GM23248 (cell line): ENCODE measurements around the gene SPOCK2. TPM values are rescaled to one million over a fixed set of nuclear protein-coding genes. Genes with fewer than 3 reads are reported as not detected.

Source experiments
- DNase-seq: peaks from one replicate; pipeline ENCODE4 v3.0.0-alpha.2; 2015
- H2AFZ ChIP-seq: fragments of 200-600 bp; sonication (generic); 2 replicates; pipeline ENCODE4 v1.6.1; 2016; ENCODE audit warnings: antibody characterized with exemption
- H3F3A ChIP-seq: fragments of 200-600 bp; sonication (generic); 2 replicates; pipeline ENCODE4 v1.6.1; 2016; ENCODE audit warnings: mild to moderate bottlenecking, antibody characterized with exemption, mixed run types; ENCODE audit not compliant: insufficient read depth
- H3K27ac ChIP-seq: fragments of 200-600 bp; sonication (generic); 2 replicates; pipeline ENCODE4 v1.5.1; 2016; ENCODE audit warnings: mild to moderate bottlenecking
- H3K27me3 ChIP-seq: fragments of 200-600 bp; sonication (generic); replicated peaks from 2 replicates; pipeline ENCODE4 v1.6.1; 2016; ENCODE audit warnings: mild to moderate bottlenecking; ENCODE audit not compliant: insufficient read depth
- H3K36me3 ChIP-seq: fragments of 200-600 bp; sonication (generic); 2 replicates; pipeline ENCODE4 v1.6.1; 2016; ENCODE audit warnings: low read depth, mild to moderate bottlenecking
- H3K4me1 ChIP-seq: fragments of 200-600 bp; sonication (generic); 2 replicates; pipeline ENCODE4 v1.6.1; 2016; ENCODE audit warnings: mild to moderate bottlenecking; ENCODE audit not compliant: insufficient read depth
- H3K4me2 ChIP-seq: fragments of 200-600 bp; sonication (generic); one replicate; pipeline ENCODE4 v1.6.1; 2016; ENCODE audit warnings: mild to moderate bottlenecking; ENCODE audit not compliant: unreplicated experiment
- H3K4me3 ChIP-seq: fragments of 200-600 bp; sonication (generic); 2 replicates; pipeline ENCODE4 v1.5.1; 2016; ENCODE audit warnings: mild to moderate bottlenecking
- H3K79me2 ChIP-seq: fragments of 200-600 bp; sonication (generic); 2 replicates; pipeline ENCODE4 v1.6.1; 2016; ENCODE audit warnings: mild to moderate bottlenecking; ENCODE audit not compliant: insufficient read depth
- H3K9ac ChIP-seq: fragments of 200-600 bp; sonication (generic); 2 replicates; pipeline ENCODE4 v1.6.1; 2016; ENCODE audit warnings: mild to moderate bottlenecking
- H3K9me2 ChIP-seq: fragments of 200-600 bp; sonication (generic); 2 replicates; pipeline ENCODE4 v1.6.1; 2016; ENCODE audit warnings: mixed run types, mild to moderate bottlenecking, moderate library complexity; ENCODE audit not compliant: insufficient read depth
- H3K9me3 ChIP-seq: fragments of 200-600 bp; sonication (generic); one replicate; pipeline ENCODE4 v1.6.1; 2017; ENCODE audit warnings: low read depth
- H4K20me1 ChIP-seq: fragments of 200-600 bp; sonication (generic); 2 replicates; pipeline ENCODE4 v1.6.0; 2016; ENCODE audit not compliant: insufficient read depth
- EZH2 ChIP-seq: fragments of 200-600 bp; sonication (generic); IDR thresholded peaks from 2 replicates; pipeline ENCODE4 v1.6.1; 2018; ENCODE audit warnings: antibody characterized with exemption, mild to moderate bottlenecking; ENCODE audit not compliant: insufficient read depth, poor library complexity, severe bottlenecking
- EZH2phosphoT487 ChIP-seq: fragments of 200-600 bp; sonication (generic); IDR thresholded peaks from 2 replicates; pipeline ENCODE4 v1.6.1; 2018; ENCODE audit warnings: antibody characterized with exemption, moderate library complexity, mild to moderate bottlenecking, low read depth; ENCODE audit not compliant: insufficient read depth
- WGBS, 2 experiments: methylation state at CpG; one replicate each; pipeline ENCODE4 v1.1.6; 2015 to 2017; ENCODE audit warnings: low lambda C conversion rate in 2 of 2, low coverage in 1 of 2; ENCODE audit errors: missing lambda C conversion rate in 2 of 2; 5-methylcytosine and 5-hydroxymethylcytosine counted together
- in situ Hi-C: fragments of 300-500 bp; cut with MboI; formaldehyde crosslinking; loops from 2 replicates; pipeline ENCODE4 v1.15.0; 2020
- polyA plus RNA-seq: library from polyadenylated mRNA; unstranded; fragments of >200 nt; fragmentation: Nextera tagmentation; extraction: Ambion mirVana; gene quantifications from 2 replicates; pipeline ENCODE4 v1.2.1, GENCODE V29; 2016
- total RNA-seq: library from RNA; depleted of rRNA; stranded (reverse); fragments of >200 nt; shearing (Covaris generic); gene quantifications from 2 replicates; pipeline ENCODE4 v1.2.3, GENCODE V29; 2014

Gene SPOCK2
- total and polyA plus RNA-seq, 2 experiments from 2014 or later: 0.04 TPM; not detected in 1

DNA sequence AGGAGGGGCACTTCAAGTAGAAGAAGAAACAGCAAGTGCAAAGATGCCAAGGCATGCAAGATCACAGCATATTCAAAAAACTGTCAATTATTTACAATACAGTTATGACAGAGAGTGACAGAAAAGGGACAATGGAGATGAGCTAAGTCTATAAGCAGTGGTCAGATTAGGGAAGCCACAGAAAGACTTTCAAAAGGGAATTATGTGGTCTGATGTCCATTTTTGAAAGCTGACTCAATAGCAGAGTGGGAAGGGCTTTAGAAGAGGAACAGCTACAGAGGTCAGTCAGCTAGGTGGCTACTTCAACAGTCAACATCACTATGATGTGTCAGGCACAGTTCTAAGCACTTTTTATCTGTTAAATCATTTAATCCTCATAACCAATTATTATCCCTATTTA, 45.2 kb upstream of the SPOCK2 start:
- H3K4me3 ChIP-seq: no peak overlapping the region
- no peaks in the 10 kb centered on the region for H3K79me2 ChIP-seq
- H2AFZ ChIP-seq: no peak overlapping the region
- TF ChIP-seq EZH2 (no peak), EZH2phosphoT487 (no peak)
- H3K4me1 ChIP-seq: peaks cover 10% of the 10 kb centered on the region
- no peaks in the 10 kb centered on the region for H3K9me3 ChIP-seq
- DNase-seq: peak; percentile 81
- no peak overlapping the region for H3K4me2 ChIP-seq
- H3F3A ChIP-seq: 0 out of 2 replicates have a peak, but pooled peaks cover 6% of the 10 kb centered on the region
- no peaks in the 10 kb centered on the region for H4K20me1 ChIP-seq
- no peaks in the 10 kb centered on the region for H3K27me3 ChIP-seq
- in situ Hi-C loops: no loop called here
- no peaks in the 10 kb centered on the region for H3K9me2 ChIP-seq
- H3K27ac ChIP-seq: no peak overlapping the region
- no peak overlapping the region for H3K9ac ChIP-seq
- H3K36me3 ChIP-seq: peaks cover 4% of the 10 kb centered on the region; the same call in 1 of the 2 replicates

DNA sequence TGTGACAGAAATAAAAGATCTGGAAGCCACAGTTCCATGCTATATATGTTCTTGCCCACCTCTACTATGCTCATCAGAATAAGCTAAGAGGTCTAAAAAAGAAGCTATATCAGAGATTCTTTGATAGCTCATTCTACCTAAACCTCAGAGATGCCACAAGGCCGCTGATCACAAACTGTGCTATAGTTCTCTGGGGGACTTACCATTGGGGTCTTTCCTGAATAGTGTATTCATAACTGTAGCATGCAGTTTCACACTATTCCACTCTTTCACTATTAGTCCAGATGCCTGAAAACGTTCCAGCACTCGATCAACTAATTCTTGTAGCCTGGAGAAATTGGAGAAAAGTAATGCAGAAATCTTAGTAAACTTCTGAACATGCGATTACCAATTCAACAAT, 44.5 kb upstream of the SPOCK2 start:
- Histone ChIP-seq H3K79me2 (no peaks in the 10 kb centered on the region), H3K27me3 (no peaks in the 10 kb centered on the region), H3K27ac (no peak overlapping the region), H3K4me3 (no peak overlapping the region), H3K36me3 (peaks cover 4% of the 10 kb centered on the region; the same call in 1 of the 2 replicates), H3K4me2 (no peak overlapping the region), H3K9ac (no peak overlapping the region), H3K9me2 (no peaks in the 10 kb centered on the region), H3K9me3 (no peaks in the 10 kb centered on the region), H2AFZ (no peak overlapping the region), H3F3A (0 out of 2 replicates have a peak, but pooled peaks cover 6% of the 10 kb centered on the region), H3K4me1 (peaks cover 10% of the 10 kb centered on the region), H4K20me1 (no peaks in the 10 kb centered on the region)
- TF ChIP-seq EZH2phosphoT487: no peak
- TF ChIP-seq EZH2: no peak
- in situ Hi-C loops: no loop called here
- DNase-seq: no peak
- WGBS, 2 experiments: 72 to 76% methylated on average over 4 of the region's 4 CpGs

GRCh38 chr10:72127571-72127970, 39.2 kb upstream of the SPOCK2 start:
- Histone ChIP-seq H3K27me3 (no peaks in the 10 kb centered on the region), H4K20me1 (no peaks in the 10 kb centered on the region), H3K9me3 (no peaks in the 10 kb centered on the region), H3K4me3 (no peak overlapping the region), H3K9me2 (no peaks in the 10 kb centered on the region), H3F3A (peaks cover 17% of the 10 kb centered on the region), H3K36me3 (no peaks in the 10 kb centered on the region), H2AFZ (no peak overlapping the region), H3K27ac (no peak overlapping the region), H3K79me2 (no peaks in the 10 kb centered on the region), H3K4me1 (peaks cover 15% of the 10 kb centered on the region), H3K4me2 (no peak overlapping the region), H3K9ac (no peak overlapping the region)
- TF ChIP-seq EZH2: no peak
- TF ChIP-seq EZH2phosphoT487: no peak
- in situ Hi-C loops: no loop called here
- DNase-seq: no peak
- 100% methylated on average over 2 of the region's 2 CpGs for WGBS, 2 experiments

- no peaks in the 10 kb centered on the region for H3K9me2 ChIP-seq
- no peak overlapping the region for H3K4me2 ChIP-seq
- H3K27me3 ChIP-seq: no peaks in the 10 kb centered on the region
- DNase-seq: no peak
- no peaks in the 10 kb centered on the region for H3K79me2 ChIP-seq
- peaks cover 15% of the 10 kb centered on the region for H3K4me1 ChIP-seq
- H3K4me3 ChIP-seq: no peak overlapping the region
- 96 to 98% methylated on average over 3 of the region's 3 CpGs for WGBS, 2 experiments
- H4K20me1 ChIP-seq: no peaks in the 10 kb centered on the region
- H3K9ac ChIP-seq: no peak overlapping the region
- H3F3A ChIP-seq: peaks cover 17% of the 10 kb centered on the region
- H3K36me3 ChIP-seq: no peaks in the 10 kb centered on the region
- H3K27ac ChIP-seq: no peak overlapping the region
- in situ Hi-C loops: no loop called here
- H2AFZ ChIP-seq: no peak overlapping the region
- no peaks in the 10 kb centered on the region for H3K9me3 ChIP-seq
- TF ChIP-seq EZH2phosphoT487 (no peak), EZH2 (no peak)
These were observed 38.5 kb upstream of the SPOCK2 start for GRCh38 chr10:72126872-72127232.
